ENCODE results near the gene CEP295NL. TPM values are rescaled to one million over a fixed set of nuclear protein-coding genes. Genes with fewer than 3 reads are reported as not detected.

CEP295NL gene
- total RNA-seq, 1 experiment from 2014 or later, result 1.5 TPM

DNA sequence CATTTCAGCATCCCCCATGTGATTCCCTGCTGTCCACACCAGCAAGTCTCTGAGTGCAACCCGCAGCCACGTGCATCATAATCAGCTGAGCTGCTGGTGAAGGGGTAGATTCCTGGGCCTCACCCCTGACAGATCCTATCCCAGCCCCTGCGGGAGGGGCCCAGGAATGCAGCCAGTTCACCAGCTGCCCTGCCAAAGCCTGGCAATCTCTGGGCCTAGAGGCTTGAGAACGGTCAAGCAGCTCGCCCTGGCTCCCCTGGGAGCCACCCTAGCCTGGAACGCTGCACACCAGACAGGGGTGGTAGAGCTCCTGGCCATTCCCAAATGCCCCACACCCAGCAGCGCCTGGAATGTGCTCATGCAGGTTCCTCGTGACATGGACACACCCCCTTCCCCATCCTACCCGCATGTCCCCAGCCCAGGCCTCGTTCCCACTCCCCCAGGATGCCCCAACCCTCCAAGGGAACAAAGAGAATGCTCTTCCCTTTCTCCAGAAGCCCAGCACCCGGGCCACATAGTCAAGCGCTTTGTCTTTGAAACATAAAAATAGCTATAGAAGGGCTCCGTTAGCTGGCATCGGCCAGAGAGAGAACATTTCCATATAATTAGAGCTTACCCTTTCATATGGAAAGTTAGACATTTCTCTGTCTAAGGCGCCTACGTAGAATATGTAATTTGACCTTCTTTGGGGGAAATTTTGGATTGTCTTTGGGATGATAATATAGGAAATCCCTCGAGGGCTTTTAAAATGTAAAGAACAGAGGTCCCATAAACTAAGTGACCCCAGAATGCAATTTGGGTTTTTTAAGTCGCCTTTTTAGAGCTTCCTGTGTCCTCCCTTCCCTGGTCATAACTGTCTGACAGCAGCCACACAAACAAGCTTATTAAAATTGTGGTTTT is 3.4 kb downstream of the CEP295NL start:
- no peak for DNase-seq (ENCODE audit: low spot score)
- no peaks in the 10 kb centered on the region for H3K4me1 ChIP-seq (ENCODE audit: insufficient read depth, low read length, poor library complexity, severe bottlenecking)
- no peaks in the 10 kb centered on the region for H3K36me3 ChIP-seq (ENCODE audit: insufficient read depth, low read length, poor library complexity, severe bottlenecking)
- no peak overlapping the region for H3K27ac ChIP-seq (ENCODE audit: low read depth, low read length, poor library complexity, severe bottlenecking)
- H3K9me3 ChIP-seq (ENCODE audit: low read depth, low read length, poor library complexity, severe bottlenecking), result no peaks in the 10 kb centered on the region
- CTCF ChIA-PET, result no interaction called here
- POLR2A ChIA-PET (ENCODE audit: low non-redundant PET), result no interaction called here
- no TSS peak for BruUV-seq (replicated peaks)
- H3K27me3 ChIP-seq (replicated peaks; ENCODE audit: insufficient read depth, low read depth, low read length, poor library complexity), result no peaks in the 10 kb centered on the region
- TF ChIP-seq, protein P1, sequence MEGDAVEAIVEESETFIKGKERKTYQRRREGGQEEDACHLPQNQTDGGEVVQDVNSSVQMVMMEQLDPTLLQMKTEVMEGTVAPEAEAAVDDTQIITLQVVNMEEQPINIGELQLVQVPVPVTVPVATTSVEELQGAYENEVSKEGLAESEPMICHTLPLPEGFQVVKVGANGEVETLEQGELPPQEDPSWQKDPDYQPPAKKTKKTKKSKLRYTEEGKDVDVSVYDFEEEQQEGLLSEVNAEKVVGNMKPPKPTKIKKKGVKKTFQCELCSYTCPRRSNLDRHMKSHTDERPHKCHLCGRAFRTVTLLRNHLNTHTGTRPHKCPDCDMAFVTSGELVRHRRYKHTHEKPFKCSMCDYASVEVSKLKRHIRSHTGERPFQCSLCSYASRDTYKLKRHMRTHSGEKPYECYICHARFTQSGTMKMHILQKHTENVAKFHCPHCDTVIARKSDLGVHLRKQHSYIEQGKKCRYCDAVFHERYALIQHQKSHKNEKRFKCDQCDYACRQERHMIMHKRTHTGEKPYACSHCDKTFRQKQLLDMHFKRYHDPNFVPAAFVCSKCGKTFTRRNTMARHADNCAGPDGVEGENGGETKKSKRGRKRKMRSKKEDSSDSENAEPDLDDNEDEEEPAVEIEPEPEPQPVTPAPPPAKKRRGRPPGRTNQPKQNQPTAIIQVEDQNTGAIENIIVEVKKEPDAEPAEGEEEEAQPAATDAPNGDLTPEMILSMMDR (conservative IDR thresholded peaks at IDR 0.05; ENCODE audit: low read depth, low read length), result no peak
- no peak for TF ChIP-seq EZH2 (IDR thresholded peaks at IDR 0.05; ENCODE audit: borderline replicate concordance, low read depth, low read length, poor library complexity, severe bottlenecking)
- intact Hi-C loops (cut with micrococcal nuclease; ENCODE audit: unreplicated experiment), result no loop called here
- no peak overlapping the region for H3K4me3 ChIP-seq (ENCODE audit: low read depth, low read length, poor library complexity, severe bottlenecking)

DNA sequence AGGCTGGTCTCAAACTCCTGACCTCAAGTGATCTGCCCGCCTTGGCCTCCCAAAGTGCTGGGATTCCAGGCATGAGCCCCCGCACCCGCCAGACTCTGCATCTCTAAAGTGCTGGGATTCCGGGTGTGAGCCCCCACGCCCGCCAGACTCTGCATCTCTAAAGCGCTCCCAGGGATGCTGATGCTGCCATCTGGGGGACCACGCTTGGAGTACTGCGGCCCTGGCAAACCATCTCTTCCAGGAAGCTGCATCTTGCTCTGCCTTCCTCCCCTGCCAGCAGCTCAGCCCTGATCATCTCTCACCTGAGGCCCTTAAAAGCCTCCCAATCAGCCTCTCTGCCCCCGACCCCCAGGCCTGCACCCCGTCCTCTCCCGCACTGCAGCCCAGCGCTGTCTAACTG is 4.1 kb downstream of the CEP295NL start:
- intact Hi-C loops (cut with micrococcal nuclease; ENCODE audit: unreplicated experiment), result no loop called here
- no peak for TF ChIP-seq EZH2 (IDR thresholded peaks at IDR 0.05; ENCODE audit: borderline replicate concordance, low read depth, low read length, poor library complexity, severe bottlenecking)
- TF ChIP-seq, protein P1 (conservative IDR thresholded peaks at IDR 0.05; ENCODE audit: low read depth, low read length), result no peak
- H3K4me3 ChIP-seq (ENCODE audit: low read depth, low read length, poor library complexity, severe bottlenecking), result no peak overlapping the region
- no peak overlapping the region for H3K27ac ChIP-seq (ENCODE audit: low read depth, low read length, poor library complexity, severe bottlenecking)
- no TSS peak for BruUV-seq (replicated peaks)
- H3K27me3 ChIP-seq (replicated peaks; ENCODE audit: insufficient read depth, low read depth, low read length, poor library complexity), result no peaks in the 10 kb centered on the region
- H3K4me1 ChIP-seq (ENCODE audit: insufficient read depth, low read length, poor library complexity, severe bottlenecking), result no peaks in the 10 kb centered on the region
- ChIA-PET CTCF (no interaction called here), POLR2A (ENCODE audit: low non-redundant PET) (no interaction called here)
- H3K36me3 ChIP-seq (ENCODE audit: insufficient read depth, low read length, poor library complexity, severe bottlenecking), result no peaks in the 10 kb centered on the region
- no peak for DNase-seq (ENCODE audit: low spot score)
- H3K9me3 ChIP-seq (ENCODE audit: low read depth, low read length, poor library complexity, severe bottlenecking), result no peaks in the 10 kb centered on the region

- H3K4me3 ChIP-seq (ENCODE audit: low read depth, low read length, poor library complexity, severe bottlenecking), result no peak overlapping the region
- no peak for DNase-seq (ENCODE audit: low spot score)
- intact Hi-C loops (cut with micrococcal nuclease; ENCODE audit: unreplicated experiment), result no loop called here
- no peak overlapping the region for H3K27ac ChIP-seq (ENCODE audit: low read depth, low read length, poor library complexity, severe bottlenecking)
- no peaks in the 10 kb centered on the region for H3K27me3 ChIP-seq (replicated peaks; ENCODE audit: insufficient read depth, low read depth, low read length, poor library complexity)
- ChIA-PET CTCF (no interaction called here), POLR2A (ENCODE audit: low non-redundant PET) (no interaction called here)
- no TSS peak for BruUV-seq (replicated peaks)
- TF ChIP-seq EZH2 (IDR thresholded peaks at IDR 0.05; ENCODE audit: borderline replicate concordance, low read depth, low read length, poor library complexity, severe bottlenecking), result no peak
- TF ChIP-seq, protein P1 (conservative IDR thresholded peaks at IDR 0.05; ENCODE audit: low read depth, low read length), result no peak
- no peaks in the 10 kb centered on the region for H3K36me3 ChIP-seq (ENCODE audit: insufficient read depth, low read length, poor library complexity, severe bottlenecking)
- no peaks in the 10 kb centered on the region for H3K4me1 ChIP-seq (ENCODE audit: insufficient read depth, low read length, poor library complexity, severe bottlenecking)
- H3K9me3 ChIP-seq (ENCODE audit: low read depth, low read length, poor library complexity, severe bottlenecking), result no peaks in the 10 kb centered on the region
Measured at GRCh38 chr17:78898075-78898836, 4.7 kb downstream of the CEP295NL start.
